ENCODE measurements around the gene LRRC27.
"Not testable (repeated sequence)": the region's sequence is repeated elsewhere in the genome, so short reads cannot be mapped to it uniquely, and the experiment has no call there.

The LRRC27 gene

GRCh38 chr10:132331601-132332432 lies at the start of gene LRRC27:
Gene LRRC27, plus strand, starts transcription at chr10:132332193. Its CDS starts 1,332 bp downstream, at chr10:132333525.
- peak; percentile 97 for DNase-seq

- no peak for DNase-seq
Observed at GRCh38 chr10:132282667-132283603, 49.1 kb upstream of the LRRC27 start.

- no peak for DNase-seq
Observed at GRCh38 chr10:132283604-132284382, 48.2 kb upstream of the LRRC27 start.

GRCh38 chr10:132289439-132289838 lies 42.6 kb upstream of the LRRC27 start:
- DNase-seq, result no peak

- no peak for DNase-seq
Observed at GRCh38 chr10:132290631-132291030, 41.4 kb upstream of the LRRC27 start.

GRCh38 chr10:132291826-132292225 lies 40.2 kb upstream of the LRRC27 start:
- DNase-seq, result no peak

GRCh38 chr10:132292287-132293200 lies 39.4 kb upstream of the LRRC27 start:
- no peak for DNase-seq

- no peak for DNase-seq
Observed at GRCh38 chr10:132293201-132293812, 38.7 kb upstream of the LRRC27 start.

- DNase-seq, result no peak
Observed at GRCh38 chr10:132293813-132294520, 38.0 kb upstream of the LRRC27 start.

GRCh38 chr10:132294561-132295318 lies 37.3 kb upstream of the LRRC27 start:
- DNase-seq, result no peak

- DNase-seq, result not testable (repeated sequence)
Observed at GRCh38 chr10:132295481-132295880, 36.5 kb upstream of the LRRC27 start.

GRCh38 chr10:132296666-132297443 lies 35.1 kb upstream of the LRRC27 start:
- no peak for DNase-seq

GRCh38 chr10:132297526-132297925 lies 34.5 kb upstream of the LRRC27 start:
- DNase-seq, result no peak

GRCh38 chr10:132298038-132298881 lies 33.7 kb upstream of the LRRC27 start:
- DNase-seq, result no peak

GRCh38 chr10:132299371-132300336 lies 32.3 kb upstream of the LRRC27 start:
- no peak for DNase-seq

- no peak for DNase-seq
Observed at GRCh38 chr10:132300582-132300981, 31.4 kb upstream of the LRRC27 start.
